ENCODE results near the gene SPACA6. TPM values are rescaled to one million over a fixed set of nuclear protein-coding genes. Genes with fewer than 3 reads are reported as not detected.

SPACA6 gene
- polyA plus RNA-seq, 1 experiment: 3.5 TPM

- CTCF ChIA-PET: interaction anchor here (0.6 to 1.6 kb wide), 3 partner anchors 13 to 69 kb away, joined by 3 to 11 read pairs (median 5); no protein-coding TSS in a partner anchor
- POLR2A ChIA-PET: interaction anchor here (0.8 to 1.6 kb wide), 2 partner anchors 16 to 20 kb away, joined by 5 to 7 read pairs; partner anchors contain the start of gene SPACA6
- H3K27ac ChIP-seq (ENCODE audit: low read depth, low read length): no peak overlapping the region
- H3K4me3 ChIP-seq (ENCODE audit: low read depth, low read length): no peak overlapping the region
- no peaks in the 10 kb centered on the region for H3K27me3 ChIP-seq (ENCODE audit: control insufficient read depth, insufficient read depth, low read length)
- no peak for TF ChIP-seq CTCF (IDR thresholded peaks at IDR 0.05; ENCODE audit: low read depth, low read length)
- H3K9me3 ChIP-seq (ENCODE audit: control insufficient read depth, insufficient read depth, low read length): peaks cover 7% of the 10 kb centered on the region; the same call in 1 of the 2 replicates
- no peak for DNase-seq (ENCODE audit: low read depth, low spot score)
Observed at GRCh38 chr19:51708811-51709210, 15.7 kb downstream of the SPACA6 start.

- ChIA-PET POLR2A (interaction anchor here (0.6 to 1.6 kb wide), 5 partner anchors 17 to 341 kb away, joined by 3 to 10 read pairs (median 5); partner anchors contain the start of gene SPACA6), CTCF (interaction anchor here (0.6 to 1.6 kb wide), 4 partner anchors 14 to 68 kb away, joined by 3 to 11 read pairs (median 5); no protein-coding TSS in a partner anchor)
- H3K27ac ChIP-seq (ENCODE audit: low read depth, low read length): no peak overlapping the region
- H3K9me3 ChIP-seq (ENCODE audit: control insufficient read depth, insufficient read depth, low read length): peaks cover 11% of the 10 kb centered on the region; the same call in 1 of the 2 replicates
- no peak for DNase-seq (ENCODE audit: low read depth, low spot score)
- no peak for TF ChIP-seq CTCF (IDR thresholded peaks at IDR 0.05; ENCODE audit: low read depth, low read length)
- no peaks in the 10 kb centered on the region for H3K27me3 ChIP-seq (ENCODE audit: control insufficient read depth, insufficient read depth, low read length)
- no peak overlapping the region for H3K4me3 ChIP-seq (ENCODE audit: low read depth, low read length)
Observed at GRCh38 chr19:51709575-51709974, 16.4 kb downstream of the SPACA6 start.

GRCh38 chr19:51710163-51710562 lies 17.0 kb downstream of the SPACA6 start:
- no peak for DNase-seq (ENCODE audit: low read depth, low spot score)
- Histone ChIP-seq H3K9me3 (ENCODE audit: control insufficient read depth, insufficient read depth, low read length) (peaks cover 11% of the 10 kb centered on the region; the same call in 1 of the 2 replicates), H3K27me3 (ENCODE audit: control insufficient read depth, insufficient read depth, low read length) (no peaks in the 10 kb centered on the region), H3K4me3 (ENCODE audit: low read depth, low read length) (no peak overlapping the region), H3K27ac (ENCODE audit: low read depth, low read length) (no peak overlapping the region)
- ChIA-PET CTCF (interaction anchor here (1.2 to 1.6 kb wide), 3 partner anchors 49 to 68 kb away, joined by 3 to 5 read pairs (median 5); no protein-coding TSS in a partner anchor), POLR2A (interaction anchor here (0.6 to 0.9 kb wide), 3 partner anchors 22 to 909 kb away, joined by 3 to 10 read pairs (median 5); no protein-coding TSS in a partner anchor)
- no peak for TF ChIP-seq CTCF (IDR thresholded peaks at IDR 0.05; ENCODE audit: low read depth, low read length)

GRCh38 chr19:51711702-51712101 lies 18.6 kb downstream of the SPACA6 start:
- no peak overlapping the region for H3K4me3 ChIP-seq (ENCODE audit: low read depth, low read length)
- POLR2A ChIA-PET: no interaction called here
- H3K27ac ChIP-seq (ENCODE audit: low read depth, low read length): no peak overlapping the region
- CTCF ChIA-PET: interaction anchor here (1.5 kb wide), 1 partner anchor 66 kb away, joined by 6 read pairs; no protein-coding TSS in a partner anchor
- peaks cover 3% of the 10 kb centered on the region for H3K27me3 ChIP-seq (ENCODE audit: control insufficient read depth, insufficient read depth, low read length)
- DNase-seq (ENCODE audit: low read depth, low spot score): no peak
- peaks cover 11% of the 10 kb centered on the region; the same call in 1 of the 2 replicates for H3K9me3 ChIP-seq (ENCODE audit: control insufficient read depth, insufficient read depth, low read length)
- no peak for TF ChIP-seq CTCF (IDR thresholded peaks at IDR 0.05; ENCODE audit: low read depth, low read length)

- CTCF ChIA-PET: no interaction called here
- H3K4me3 ChIP-seq (ENCODE audit: low read depth, low read length): no peak overlapping the region
- POLR2A ChIA-PET: interaction anchor here (0.9 kb wide), 1 partner anchor 24 kb away, joined by 3 read pairs; no protein-coding TSS in a partner anchor
- H3K27me3 ChIP-seq (ENCODE audit: control insufficient read depth, insufficient read depth, low read length): peaks cover 5% of the 10 kb centered on the region
- H3K9me3 ChIP-seq (ENCODE audit: control insufficient read depth, insufficient read depth, low read length): peaks cover 11% of the 10 kb centered on the region; the same call in 1 of the 2 replicates
- H3K27ac ChIP-seq (ENCODE audit: low read depth, low read length): no peak overlapping the region
- no peak for DNase-seq (ENCODE audit: low read depth, low spot score)
- TF ChIP-seq CTCF (IDR thresholded peaks at IDR 0.05; ENCODE audit: low read depth, low read length): peak; percentile 45
Observed at GRCh38 chr19:51712461-51713081, 19.4 kb downstream of the SPACA6 start.

Data from AG04450 (cell line).